C4-2B (cell line): Measurements from ENCODE around the gene HPD.
"Not testable (repeated sequence)": the region's sequence is repeated elsewhere in the genome, so short reads cannot be mapped to it uniquely, and the experiment has no call there.

Experiments used
- H3K27ac ChIP-seq: fragments of 450-650 bp; 2 replicates; pipeline ENCODE4 v1.5.1; 2017
- ZFX ChIP-seq: fragments of 450-650 bp; IDR thresholded peaks from 2 replicates; pipeline ENCODE4 v1.6.1; 2017
- TF ChIP-seq, protein P1 (sequence below): fragments of 450-650 bp; conservative IDR thresholded peaks from 2 replicates; pipeline ENCODE4 v1.5.1; 2017; ENCODE audit warnings: mild to moderate bottlenecking

HPD gene

DNA sequence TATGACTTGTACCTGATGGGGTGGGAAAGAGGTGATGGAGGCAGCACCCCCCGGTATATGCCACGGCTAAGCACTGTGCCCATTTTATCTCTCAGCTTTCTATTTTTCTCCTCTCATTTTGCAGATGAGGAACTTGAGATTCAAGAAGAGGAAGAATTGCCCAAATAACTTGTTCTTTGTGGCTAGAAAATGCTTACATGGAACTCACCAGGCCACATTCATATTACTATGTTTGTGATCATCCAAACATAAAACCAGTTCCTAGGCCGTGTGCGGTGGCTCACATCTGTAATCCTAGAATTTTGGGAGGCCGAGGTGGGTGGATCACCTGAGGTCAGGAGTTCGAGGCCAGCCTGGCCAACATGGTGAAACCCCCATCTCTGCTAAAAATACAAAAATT is 15.4 kb upstream of the HPD start:
- H3K27ac ChIP-seq, result no peak overlapping the region
- TF ChIP-seq ZFX, result no peak
- TF ChIP-seq, protein P1, sequence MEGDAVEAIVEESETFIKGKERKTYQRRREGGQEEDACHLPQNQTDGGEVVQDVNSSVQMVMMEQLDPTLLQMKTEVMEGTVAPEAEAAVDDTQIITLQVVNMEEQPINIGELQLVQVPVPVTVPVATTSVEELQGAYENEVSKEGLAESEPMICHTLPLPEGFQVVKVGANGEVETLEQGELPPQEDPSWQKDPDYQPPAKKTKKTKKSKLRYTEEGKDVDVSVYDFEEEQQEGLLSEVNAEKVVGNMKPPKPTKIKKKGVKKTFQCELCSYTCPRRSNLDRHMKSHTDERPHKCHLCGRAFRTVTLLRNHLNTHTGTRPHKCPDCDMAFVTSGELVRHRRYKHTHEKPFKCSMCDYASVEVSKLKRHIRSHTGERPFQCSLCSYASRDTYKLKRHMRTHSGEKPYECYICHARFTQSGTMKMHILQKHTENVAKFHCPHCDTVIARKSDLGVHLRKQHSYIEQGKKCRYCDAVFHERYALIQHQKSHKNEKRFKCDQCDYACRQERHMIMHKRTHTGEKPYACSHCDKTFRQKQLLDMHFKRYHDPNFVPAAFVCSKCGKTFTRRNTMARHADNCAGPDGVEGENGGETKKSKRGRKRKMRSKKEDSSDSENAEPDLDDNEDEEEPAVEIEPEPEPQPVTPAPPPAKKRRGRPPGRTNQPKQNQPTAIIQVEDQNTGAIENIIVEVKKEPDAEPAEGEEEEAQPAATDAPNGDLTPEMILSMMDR, result no peak

DNA sequence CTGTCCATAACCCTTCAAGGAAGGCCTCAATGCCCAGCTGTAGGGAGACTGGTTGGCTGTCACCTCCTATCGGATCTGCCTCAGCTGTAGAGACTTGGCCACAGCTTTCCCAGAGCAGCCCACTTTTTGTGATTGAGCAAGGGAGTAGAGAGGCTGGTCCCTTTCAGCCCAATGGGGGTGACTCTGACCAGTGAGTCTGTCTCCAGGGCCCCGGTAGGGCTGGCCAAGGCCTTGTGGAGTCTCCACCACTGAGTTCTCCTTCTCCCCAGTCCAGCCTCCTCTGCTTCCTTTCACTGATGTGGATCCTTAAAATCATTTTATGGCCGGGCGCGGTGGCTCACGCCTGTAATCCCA is 14.5 kb upstream of the HPD start:
- H3K27ac ChIP-seq, result no peak overlapping the region
- TF ChIP-seq, protein P1, result no peak
- TF ChIP-seq ZFX, result no peak

DNA sequence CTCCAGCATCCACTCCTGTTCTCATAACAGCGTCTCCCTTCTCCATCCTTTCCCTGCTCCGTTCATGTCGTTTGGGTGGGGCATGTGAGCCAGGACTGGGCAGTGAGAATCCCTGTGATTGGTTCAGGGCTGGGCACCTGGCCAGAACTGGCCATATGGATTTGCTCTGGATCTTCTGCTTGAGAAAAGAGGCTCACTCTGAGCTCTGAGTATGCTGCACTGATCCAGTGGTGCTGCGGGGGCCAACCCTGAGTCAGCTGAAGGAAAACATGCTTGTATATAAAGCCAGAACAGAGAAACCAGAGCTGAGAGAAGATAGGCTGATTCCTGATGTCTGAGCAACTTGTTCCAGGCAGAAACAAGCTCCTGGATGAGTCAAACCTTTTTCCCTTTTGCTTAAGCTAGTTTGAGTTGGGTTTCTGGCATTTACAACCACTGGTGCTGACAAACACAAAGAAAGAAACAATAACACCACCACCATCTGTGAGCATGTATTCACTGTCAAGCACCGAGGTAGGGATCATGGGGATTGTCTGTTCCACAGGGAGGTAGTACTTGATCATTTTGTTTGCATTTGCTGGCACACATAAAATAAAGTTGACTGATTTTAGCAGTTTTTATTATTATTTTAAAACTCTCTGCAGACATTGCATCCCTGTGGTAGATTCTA is 14.0 kb upstream of the HPD start:
- H3K27ac ChIP-seq, result no peak overlapping the region
- no peak for TF ChIP-seq ZFX
- TF ChIP-seq, protein P1, result no peak

DNA sequence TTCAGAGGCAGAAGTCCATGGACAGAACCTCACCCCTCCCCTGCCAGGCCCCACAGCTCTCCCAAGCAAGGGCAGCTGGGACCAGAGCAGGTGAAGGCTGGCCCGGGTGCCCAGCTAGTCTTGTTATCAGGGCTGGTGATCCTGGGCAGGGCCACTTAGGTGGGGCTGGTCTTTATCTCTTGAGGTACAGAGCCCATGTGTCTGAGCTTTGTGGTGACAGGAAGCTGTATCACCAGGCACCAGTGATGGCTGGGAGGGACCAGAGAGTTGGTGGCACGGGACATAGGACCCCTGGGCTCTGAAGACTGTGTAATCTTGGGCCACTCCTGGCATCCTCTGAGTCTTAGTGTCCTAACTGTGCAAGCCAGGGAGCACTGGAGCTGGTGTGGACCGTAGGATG is 12.8 kb upstream of the HPD start:
- H3K27ac ChIP-seq, result no peak overlapping the region
- TF ChIP-seq ZFX, result no peak
- TF ChIP-seq, protein P1, result no peak

DNA sequence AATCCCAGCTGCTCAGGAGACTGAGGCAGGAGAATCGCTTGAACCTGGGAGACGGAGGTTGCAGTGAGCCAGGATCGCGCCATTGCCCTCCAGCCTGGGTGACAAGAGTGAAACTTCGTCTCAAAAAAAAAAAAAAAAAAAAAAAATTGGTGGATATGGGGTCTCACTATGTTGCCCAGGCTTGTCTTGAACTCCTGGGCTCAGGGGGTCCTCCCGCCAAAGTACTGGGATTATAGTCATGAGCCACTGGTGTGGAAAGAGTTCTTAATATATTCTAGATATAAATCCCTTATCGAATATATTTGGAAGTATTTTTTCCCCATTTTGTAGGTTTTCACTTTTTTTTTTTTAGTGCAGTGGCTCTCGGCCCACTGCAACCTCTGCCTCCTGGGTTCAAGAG is 10.6 kb upstream of the HPD start:
- H3K27ac ChIP-seq, result not testable (repeated sequence)

DNA sequence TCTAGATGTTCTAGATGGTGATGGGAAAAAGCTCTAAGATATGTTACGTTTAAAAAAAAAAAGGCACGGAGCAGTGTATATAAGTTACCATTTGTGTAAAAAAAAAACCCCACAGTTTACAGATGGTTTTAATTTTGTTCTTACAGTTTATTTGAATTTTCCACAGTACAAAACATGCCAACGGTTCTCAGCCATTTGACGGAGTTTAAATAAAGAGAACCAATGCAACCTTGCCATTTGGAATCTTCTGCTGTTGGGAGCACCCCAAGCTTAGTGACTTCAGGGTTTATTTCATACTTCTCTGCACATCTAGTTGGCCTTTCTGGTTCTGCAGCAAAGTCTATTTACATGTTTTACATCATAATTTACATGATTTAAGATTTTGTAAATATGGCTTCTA is 7.7 kb upstream of the HPD start:
- TF ChIP-seq ZFX, result no peak
- TF ChIP-seq, protein P1, result no peak
- H3K27ac ChIP-seq, result no peak overlapping the region

DNA sequence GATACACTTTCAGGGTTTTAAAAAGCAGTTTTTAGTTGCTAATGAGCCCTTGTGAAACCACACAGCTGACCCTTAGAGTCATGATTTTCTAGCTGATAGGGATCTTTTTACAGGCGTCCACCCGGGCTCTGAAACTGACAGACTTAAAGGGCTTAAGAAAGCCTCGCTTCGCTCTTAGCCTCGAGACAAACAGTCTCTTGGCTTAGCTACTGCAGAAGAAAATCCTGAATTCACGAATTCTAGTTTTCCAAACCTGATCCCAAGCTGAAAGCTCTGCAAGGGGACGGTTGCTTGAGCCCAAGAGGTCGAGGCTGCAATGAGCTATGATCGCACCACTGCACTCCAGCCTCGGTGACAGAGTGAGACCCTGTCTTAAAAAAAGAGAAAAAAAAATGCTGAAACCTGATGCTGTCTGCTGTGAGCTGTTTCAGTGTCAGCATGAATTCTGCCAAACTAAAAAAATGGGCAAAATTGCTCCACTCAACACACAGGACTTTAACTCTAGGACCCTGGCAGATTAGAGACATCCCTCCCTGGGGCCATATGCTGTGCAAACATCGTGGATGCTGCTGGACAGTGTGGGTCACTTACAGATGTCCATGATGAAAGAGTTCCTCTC is 3.1 kb upstream of the HPD start:
- TF ChIP-seq ZFX, result no peak
- TF ChIP-seq, protein P1, result no peak
- H3K27ac ChIP-seq, result peak overlapping the region; percentile 43

DNA sequence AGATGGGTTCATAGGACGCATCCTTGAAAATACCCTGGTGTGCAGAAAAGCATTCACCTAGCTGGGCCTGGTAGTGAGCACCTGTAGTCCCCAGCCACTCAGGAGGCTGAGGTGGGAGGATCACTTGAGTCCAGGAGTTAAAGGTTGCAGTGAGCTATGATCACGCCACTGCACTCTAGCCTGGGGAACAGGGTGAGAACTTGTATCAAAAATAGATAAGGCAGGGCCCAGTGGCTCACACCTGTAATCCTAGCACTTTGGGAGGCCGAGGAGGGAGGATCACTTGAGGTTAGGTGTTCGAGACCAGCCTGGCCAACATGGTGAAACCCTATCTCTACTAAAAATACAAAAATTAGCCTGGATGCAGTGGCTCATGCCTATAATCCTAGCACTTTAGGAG is 2.0 kb upstream of the HPD start:
- H3K27ac ChIP-seq, result peak overlapping the region; percentile 43
